GM12878 (cell line): Measurements from ENCODE around the gene SLC35A2. TPM values are rescaled to one million over a fixed set of nuclear protein-coding genes. Genes with fewer than 3 reads are reported as not detected.

Experiments
- ATAC-seq: fragments of 200-7000 bp; cut with Tn5 transposase; 3 replicates; pipeline ENCODE4 v1.9.1; 2020; ENCODE audit warnings: mild to moderate bottlenecking, moderate library complexity
- BruUV-seq: library from RNA; stranded (reverse); fragments of 400-500 nt; replicated peaks from 2 replicates; lab custom pipeline; 2021; lab: Mats Ljungman, UMichigan
- CTCF ChIA-PET: fragments of 300-600 bp; sonication (Branson Sonifier 250); formaldehyde crosslinking; extraction: SDS; loops from one replicate; lab custom pipeline; 2021; ENCODE audit warnings: inconsistent platforms; lab: Yijun Ruan, JAX
- POLR2A ChIA-PET: fragments of 350-600 bp; formaldehyde crosslinking; extraction: SDS; loops from one replicate; lab custom pipeline; 2021; ENCODE audit warnings: inconsistent platforms; lab: Charles Lee
- RAD21 ChIA-PET: fragments of 300-600 bp; sonication (Branson Sonifier 250); formaldehyde crosslinking; loops from one replicate; lab custom pipeline; 2023; ENCODE audit warnings: antibody characterized with exemption; ENCODE audit not compliant: unreplicated experiment; lab: Charles Lee
- SMC1A ChIA-PET: fragments of 300-600 bp; sonication (Branson Sonifier 250); formaldehyde crosslinking; loops from one replicate; lab custom pipeline; 2023; ENCODE audit not compliant: unreplicated experiment, uncharacterized antibody; lab: Charles Lee
- DNase-seq: peaks from one replicate; pipeline ENCODE4 v3.0.0-alpha.2; 2011; ENCODE audit warnings: low read depth, low spot score
- FAIRE-seq: peaks from 3 replicates; lab custom pipeline; 2011; peaks lifted over from hg19 to GRCh38; lab: Jason Lieb, UNC
- H2AFZ ChIP-seq: 2 replicates; pipeline ENCODE4 v1.6.0; 2011; ENCODE audit warnings: low read depth, low read length, control low read depth; ENCODE audit not compliant: control insufficient read depth
- H3K27ac ChIP-seq: 2 replicates; pipeline ENCODE4 v1.5.1; 2011; ENCODE audit warnings: control low read depth; ENCODE audit not compliant: control insufficient read depth, insufficient read depth
- H3K27me3 ChIP-seq, 2 experiments: replicated peaks in 1 of 2; 2 replicates each; pipeline versions ENCODE4 v1.6.0 to v1.6.1; 2011; ENCODE audit warnings: low read length in 1 of 2; ENCODE audit not compliant: control insufficient read depth in 2 of 2, insufficient read depth in 2 of 2
- H3K36me3 ChIP-seq, 2 experiments: 2 replicates each; pipeline ENCODE4 v1.5.1; 2011; ENCODE audit warnings: low read length in 1 of 2; ENCODE audit not compliant: control insufficient read depth in 2 of 2, insufficient read depth in 2 of 2
- H3K4me1 ChIP-seq: 2 replicates; pipeline ENCODE4 v1.6.1; 2011; ENCODE audit warnings: mild to moderate bottlenecking, low read length, moderate library complexity, mixed read lengths; ENCODE audit not compliant: control insufficient read depth, insufficient read depth
- H3K4me2 ChIP-seq: 2 replicates; pipeline ENCODE4 v1.6.0; 2011; ENCODE audit warnings: control low read depth; ENCODE audit not compliant: control insufficient read depth, insufficient read depth
- H3K4me3 ChIP-seq: fragments of 200-600 bp; sonication (generic); 2 replicates; pipeline ENCODE4 v1.5.1; 2016
- H3K79me2 ChIP-seq: 2 replicates; pipeline ENCODE4 v1.6.0; 2011; ENCODE audit warnings: low read length; ENCODE audit not compliant: control insufficient read depth, insufficient read depth
- H3K9ac ChIP-seq: 2 replicates; pipeline ENCODE4 v1.8.0; 2011; ENCODE audit warnings: low read length, control low read depth, mixed read lengths; ENCODE audit not compliant: control insufficient read depth, insufficient read depth
- H3K9me3 ChIP-seq: replicated peaks from 3 replicates; pipeline ENCODE4 v1.5.1; 2011; ENCODE audit warnings: mild to moderate bottlenecking, low read length; ENCODE audit not compliant: control insufficient read depth, insufficient read depth
- H4K20me1 ChIP-seq: 2 replicates; pipeline ENCODE4 v1.6.0; 2011; ENCODE audit not compliant: control insufficient read depth, insufficient read depth
- EP300 ChIP-seq, 2 experiments: fragments of 150-350 bp in 1 of 2; IDR thresholded peaks; 2 replicates each; pipeline ENCODE4 v1.6.1; 2011 to 2012; ENCODE audit warnings: low read depth in 2 of 2, low read length in 2 of 2, borderline replicate concordance in 1 of 2, improper control_type of control experiment in 1 of 2, inconsistent platforms in 1 of 2; ENCODE audit not compliant: control insufficient read depth in 1 of 2
- HDAC2 ChIP-seq: fragments of 200-600 bp; sonication (generic); IDR thresholded peaks from 2 replicates; pipeline ENCODE4 v1.6.1; 2017
- KLF5 ChIP-seq: fragments of 450-650 bp; IDR thresholded peaks from 2 replicates; pipeline ENCODE4 v1.6.1; 2014; ENCODE audit warnings: mild to moderate bottlenecking; ENCODE audit not compliant: partially characterized antibody
- NR2C1 ChIP-seq: fragments of 450-650 bp; IDR thresholded peaks from 2 replicates; pipeline ENCODE4 v1.6.1; 2017; ENCODE audit warnings: antibody characterized with exemption, mild to moderate bottlenecking, moderate library complexity
- PBX3 ChIP-seq: IDR thresholded peaks from 2 replicates; pipeline ENCODE4 v1.6.1; 2011; ENCODE audit warnings: mild to moderate bottlenecking, low read depth, low read length, moderate library complexity; ENCODE audit not compliant: insufficient replicate concordance
- SREBF1 ChIP-seq: IDR thresholded peaks from 2 replicates; pipeline ENCODE4 v1.6.1; 2012; ENCODE audit warnings: mild to moderate bottlenecking, low read length
- ZBTB40 ChIP-seq: fragments of 450-650 bp; IDR thresholded peaks from 2 replicates; pipeline ENCODE4 v1.6.1; 2016; ENCODE audit warnings: mild to moderate bottlenecking, moderate library complexity, borderline replicate concordance
- ZNF687 ChIP-seq: fragments of 450-650 bp; IDR thresholded peaks from 2 replicates; pipeline ENCODE4 v1.6.1; 2017; ENCODE audit warnings: mild to moderate bottlenecking, moderate library complexity
- WGBS: methylation state at CpG from one replicate; pipeline ENCODE4 v1.1.6; 2016; ENCODE audit warnings: low lambda C conversion rate; ENCODE audit not compliant: insufficient replicate concordance, insufficient coverage; ENCODE audit errors: missing lambda C conversion rate; 5-methylcytosine and 5-hydroxymethylcytosine counted together
- in situ Hi-C: fragments of 300-500 bp; cut with MboI; formaldehyde crosslinking; loops from 9 replicates; pipeline ENCODE4 v1.14.3; 2018; ENCODE audit warnings: mixed read lengths
- intact Hi-C: fragments of 100-400 bp; cut with micrococcal nuclease; formaldehyde crosslinking; loops from one replicate; pipeline ENCODE4 v1.14.2; 2022; ENCODE audit not compliant: unreplicated experiment
- polyA plus RNA-seq, 11 experiments: library from polyadenylated mRNA; depleted of rRNA in 4 of 11; unstranded in 6 of 11; stranded (reverse) in 5 of 11; fragments of >200 nt; fragmentation: Nextera tagmentation in 4 of 11; fragmentation: Illumina TruSeq in 1 of 11; extraction: Ambion mirVana in 4 of 11; extraction: Trizol in 1 of 11; gene quantifications; 1 replicate in 1 of 11; 2 replicates in 10 of 11; pipeline versions ENCODE4 v1.2.1 to v1.2.3, GENCODE V29; 2011 to 2016; ENCODE audit warnings: inconsistent platforms in 2 of 11, missing spikeins in 2 of 11, low read depth in 1 of 11
- total RNA-seq, 4 experiments: library from RNA; depleted of rRNA in 3 of 4; stranded (reverse); fragments of >200 nt in 3 of 4; fragmentation: Illumina TruSeq in 1 of 4; extraction: Trizol in 1 of 4; gene quantifications; 2 replicates each; pipeline versions ENCODE4 v1.2.1 to v1.2.3, GENCODE V29; 2013 to 2021

Gene SLC35A2
- total and polyA plus RNA-seq, 10 of the 15 experiments (the other 5 are each of a cell fraction or from before 2014, with no cell fraction given): 2.1 to 27.4 (median 14.9) TPM

GRCh38 chrX:48918643-48919340, 7.3 kb upstream of the SLC35A2 start, which contains the start of gene PIM2 (continued):
- no peak for TF ChIP-seq ZBTB40
- no peak for TF ChIP-seq NR2C1

- Histone ChIP-seq H3K9ac (peak overlapping the region; percentile 83), H3K9me3 (no peaks in the 10 kb centered on the region; the same call in 2 of the 3 replicates), H3K27me3 (no peaks in the 10 kb centered on the region), H3K79me2 (peaks cover 41% of the 10 kb centered on the region), H3K4me3 (peak overlapping the region; percentile 73), H2AFZ (no peak overlapping the region), H3K36me3 (peaks cover 3 to 5% of the 10 kb centered on the region in 2 experiments; a peak in 3 of 4 replicates), H3K4me2 (no peak overlapping the region), H3K27ac (peak overlapping the region; percentile 83), H4K20me1 (peaks cover 5% of the 10 kb centered on the region), H3K4me1 (peaks cover 9% of the 10 kb centered on the region)
- no TSS peak for BruUV-seq
- RAD21 ChIA-PET: interaction anchor here (1.0 kb wide), 1 partner anchor 19 kb away, joined by 4 read pairs; no protein-coding TSS in a partner anchor
- FAIRE-seq (no peak), DNase-seq (no peak), ATAC-seq (no peak)
- CTCF ChIA-PET: interaction anchor here (1.2 kb wide), 1 partner anchor 25 kb away, joined by 4 read pairs; no protein-coding TSS in a partner anchor
- SMC1A ChIA-PET: interaction anchor here (1.0 kb wide), 1 partner anchor 21 kb away, joined by 4 read pairs; no protein-coding TSS in a partner anchor
- POLR2A ChIA-PET: interaction anchor here (2.9 kb wide), 1 partner anchor 21 kb away, joined by 21 read pairs; no protein-coding TSS in a partner anchor
- 32% methylated on average over 18 of the region's 23 CpGs for WGBS
- intact Hi-C loops (loop anchor here (5.0 kb wide), 2 partner anchors 39 to 124 kb away; partner anchors contain the start of genes OTUD5 and TFE3), in situ Hi-C loops (no loop called here)
- no peak for TF ChIP-seq KLF5
- no peak for TF ChIP-seq ZNF687
- no peak for TF ChIP-seq SREBF1
- TF ChIP-seq PBX3: no peak
- no peak for TF ChIP-seq HDAC2
- TF ChIP-seq NR2C1: no peak
- no peak for TF ChIP-seq EP300 (IDR thresholded peaks at IDR 0.05; ENCODE audit: borderline replicate concordance in 1 of 2, control insufficient read depth in 1 of 2, low read depth in 2 of 2, low read length in 2 of 2)
These were observed 6.8 kb upstream of the SLC35A2 start for GRCh38 chrX:48918301-48918642.
